NCI-H1105 (cell line): ENCODE data around the gene TNS3.
"Not testable (repeated sequence)": the region's sequence is repeated elsewhere in the genome, so short reads cannot be mapped to it uniquely, and the experiment has no call there.

Experiments
- DNase-seq: peaks from one replicate; lab custom pipeline; 2025; lab: John Stamatoyannopoulos, UW

The TNS3 gene

GRCh38 chr7:47452295-47452694 lies 129.6 kb downstream of the TNS3 start:
- no peak for DNase-seq

- DNase-seq = no peak
Measured at GRCh38 chr7:47451851-47452205, 130.1 kb downstream of the TNS3 start.

- no peak for DNase-seq
Measured at GRCh38 chr7:47449810-47450590, 131.9 kb downstream of the TNS3 start.

GRCh38 chr7:47448971-47449370 lies 132.9 kb downstream of the TNS3 start:
- DNase-seq = no peak

GRCh38 chr7:47447621-47448349 lies 134.1 kb downstream of the TNS3 start:
- no peak for DNase-seq

- no peak for DNase-seq
Measured at GRCh38 chr7:47446871-47447466, 134.9 kb downstream of the TNS3 start.

GRCh38 chr7:47444376-47445098 lies 137.4 kb downstream of the TNS3 start:
- no peak for DNase-seq

- DNase-seq = no peak
Measured at GRCh38 chr7:47443049-47443448, 138.9 kb downstream of the TNS3 start.

- DNase-seq = no peak
Measured at GRCh38 chr7:47442605-47442865, 139.4 kb downstream of the TNS3 start.

- DNase-seq = no peak
Measured at GRCh38 chr7:47441796-47442604, 139.9 kb downstream of the TNS3 start.

GRCh38 chr7:47441048-47441447 lies 140.9 kb downstream of the TNS3 start:
- DNase-seq = not testable (repeated sequence)

GRCh38 chr7:47440320-47440719 lies 141.6 kb downstream of the TNS3 start:
- no peak for DNase-seq

GRCh38 chr7:47439181-47439667 lies 142.7 kb downstream of the TNS3 start:
- no peak for DNase-seq

- DNase-seq = no peak
Measured at GRCh38 chr7:47438411-47439029, 143.4 kb downstream of the TNS3 start.

- DNase-seq = no peak
Measured at GRCh38 chr7:47435889-47436312, 146.0 kb downstream of the TNS3 start.

- DNase-seq = no peak
Measured at GRCh38 chr7:47433564-47433895, 148.4 kb downstream of the TNS3 start.

- no peak for DNase-seq
Measured at GRCh38 chr7:47432671-47433563, 149.0 kb downstream of the TNS3 start.

- no peak for DNase-seq
Measured at GRCh38 chr7:47430422-47430821, 151.5 kb downstream of the TNS3 start.

GRCh38 chr7:47428768-47429472 lies 153.0 kb downstream of the TNS3 start:
- DNase-seq = no peak
